ENCODE data around the gene CEP83. TPM values are rescaled to one million over a fixed set of nuclear protein-coding genes. Genes with fewer than 3 reads are reported as not detected.
A peak's percentile ranks its signal among the peaks of the same experiment; 100 is the strongest.

Gene CEP83
- polyA plus RNA-seq, 2 donors, result 4.7 to 8.3 TPM

DNA sequence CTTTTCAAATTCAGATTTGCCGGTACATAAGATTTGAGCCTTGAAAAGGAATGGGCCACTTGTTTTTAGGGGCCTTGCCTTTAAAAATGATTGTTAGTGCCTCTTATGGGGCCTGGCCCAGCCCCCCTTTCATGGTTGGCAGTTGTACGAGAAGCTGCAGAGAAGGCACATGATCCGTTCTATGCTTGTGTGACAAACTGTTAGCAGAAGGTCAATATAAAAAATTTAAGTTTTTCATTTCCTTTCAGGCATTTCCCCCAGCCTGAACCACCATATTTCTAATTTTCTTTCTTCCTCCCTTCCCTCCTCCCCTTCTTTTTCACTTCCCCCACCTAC, 192.2 kb downstream of the CEP83 start:
- Histone ChIP-seq H3K4me1 (ENCODE audit: control insufficient read depth in 2 of 2, insufficient read depth in 2 of 2, low read length in 1 of 2) (no peaks in the 10 kb centered on the region), H3K27ac (ENCODE audit: low read depth in 2 of 2, low read length in 1 of 2) (peak overlapping the region; percentile 1 to 54), H3K4me3 (ENCODE audit: low read depth in 1 of 2, low read length in 2 of 2) (no peak overlapping the region), H3K36me3 (ENCODE audit: control insufficient read depth in 2 of 2, insufficient read depth in 2 of 2, low read length in 1 of 2) (no peaks in the 10 kb centered on the region), H3K27me3 (ENCODE audit: control insufficient read depth in 1 of 2, insufficient read depth in 2 of 2, low read length in 2 of 2) (no peaks in the 10 kb centered on the region), H3K9me3 (ENCODE audit: control insufficient read depth in 2 of 2, insufficient read depth in 1 of 2, low read depth in 1 of 2, low read length in 1 of 2) (no peaks in the 10 kb centered on the region)
- 39 to 53% methylated on average over 3 of the region's 3 CpGs for WGBS, 2 donors

DNA sequence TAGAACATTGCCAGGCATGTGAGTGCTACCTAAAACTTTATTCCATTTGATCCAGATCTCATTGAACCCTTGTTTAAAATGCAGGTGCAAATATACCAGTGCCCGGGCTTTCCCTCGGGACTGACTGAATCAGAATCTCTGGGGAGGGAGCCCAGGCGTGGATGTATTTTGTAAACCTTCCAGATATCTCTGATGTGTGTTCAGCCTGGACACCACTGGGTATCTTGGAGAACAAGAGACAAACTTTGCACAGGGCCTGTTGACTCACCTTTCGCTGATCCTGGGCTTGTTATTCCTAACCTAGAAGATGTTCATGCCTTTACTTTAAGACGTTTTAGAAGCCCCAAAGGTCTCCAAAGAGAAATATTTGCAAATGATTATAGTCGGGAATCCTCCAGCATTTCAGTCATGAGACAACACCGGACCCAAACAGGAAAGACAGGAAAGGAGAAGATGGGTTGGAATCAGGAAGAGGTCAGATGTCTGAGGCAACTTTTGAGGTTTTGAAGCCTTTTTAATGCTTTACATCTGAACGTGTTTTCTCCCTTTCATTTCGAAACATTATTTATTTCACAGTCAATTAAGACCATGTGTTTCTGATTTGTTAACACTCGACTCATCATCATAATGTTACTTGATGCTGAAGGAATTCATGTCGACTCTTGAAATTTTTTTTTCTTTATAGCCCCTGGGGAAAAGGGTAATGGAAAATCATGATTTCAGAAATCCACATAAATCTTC, 192.7 kb downstream of the CEP83 start:
- no peaks in the 10 kb centered on the region for H3K27me3 ChIP-seq (ENCODE audit: control insufficient read depth in 1 of 2, insufficient read depth in 2 of 2, low read length in 2 of 2)
- H3K4me1 ChIP-seq (ENCODE audit: control insufficient read depth in 2 of 2, insufficient read depth in 2 of 2, low read length in 1 of 2), result no peaks in the 10 kb centered on the region
- WGBS, 2 donors, result 34 to 47% methylated on average over 11 of the region's 11 CpGs
- H3K4me3 ChIP-seq (ENCODE audit: low read depth in 1 of 2, low read length in 2 of 2), result no peak overlapping the region
- H3K9me3 ChIP-seq (ENCODE audit: control insufficient read depth in 2 of 2, insufficient read depth in 1 of 2, low read depth in 1 of 2, low read length in 1 of 2), result no peaks in the 10 kb centered on the region
- peak overlapping the region in 1 of 2 donors; percentile 54 for H3K27ac ChIP-seq (ENCODE audit: low read depth in 2 of 2, low read length in 1 of 2)
- no peaks in the 10 kb centered on the region for H3K36me3 ChIP-seq (ENCODE audit: control insufficient read depth in 2 of 2, insufficient read depth in 2 of 2, low read length in 1 of 2)

DNA sequence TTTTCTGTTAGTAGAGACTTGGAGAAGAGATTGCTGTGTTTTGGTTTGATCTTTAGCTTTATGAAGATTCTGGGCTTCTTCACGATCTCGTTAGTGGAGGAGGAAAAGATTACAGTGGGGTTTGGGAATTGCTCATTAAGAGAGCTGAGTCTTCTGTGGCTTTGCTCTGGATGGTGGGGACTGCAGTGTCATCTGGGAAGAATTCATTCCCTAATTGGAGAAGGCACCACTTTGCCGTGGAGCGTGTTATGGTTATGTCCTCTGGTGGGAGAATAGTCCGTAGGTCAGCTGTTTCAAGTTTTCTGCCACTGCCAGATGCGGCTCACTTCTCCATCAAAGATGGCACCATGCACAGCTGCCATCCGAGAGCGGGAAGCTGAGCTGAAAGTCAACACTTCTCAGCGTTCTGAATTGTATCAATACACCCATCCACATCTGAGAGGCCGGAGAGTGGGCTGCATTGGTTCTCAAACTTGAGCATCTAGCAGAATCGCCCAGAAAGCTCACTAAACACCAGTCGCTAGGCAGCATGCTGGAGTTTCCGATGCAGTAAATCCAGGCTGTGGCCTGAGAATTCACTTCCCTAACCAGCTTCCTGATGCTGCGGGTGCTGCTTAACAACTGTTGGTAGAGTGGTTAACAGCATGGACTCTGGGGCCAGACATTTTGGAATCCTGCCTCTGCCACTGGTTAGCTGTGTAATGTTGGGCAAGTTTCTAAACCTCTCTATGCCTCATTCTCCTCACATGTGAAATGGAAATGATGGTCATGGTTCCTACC, 193.5 kb downstream of the CEP83 start:
- 81 to 86% methylated on average over 14 of the region's 14 CpGs for WGBS, 2 donors
- no peaks in the 10 kb centered on the region for H3K9me3 ChIP-seq (ENCODE audit: control insufficient read depth in 2 of 2, insufficient read depth in 1 of 2, low read depth in 1 of 2, low read length in 1 of 2)
- H3K27ac ChIP-seq (ENCODE audit: low read depth in 2 of 2, low read length in 1 of 2), result no peak overlapping the region
- H3K4me1 ChIP-seq (ENCODE audit: control insufficient read depth in 2 of 2, insufficient read depth in 2 of 2, low read length in 1 of 2), result no peaks in the 10 kb centered on the region
- H3K36me3 ChIP-seq (ENCODE audit: control insufficient read depth in 2 of 2, insufficient read depth in 2 of 2, low read length in 1 of 2), result no peaks in the 10 kb centered on the region
- H3K27me3 ChIP-seq (ENCODE audit: control insufficient read depth in 1 of 2, insufficient read depth in 2 of 2, low read length in 2 of 2), result no peaks in the 10 kb centered on the region
- no peak overlapping the region for H3K4me3 ChIP-seq (ENCODE audit: low read depth in 1 of 2, low read length in 2 of 2)

DNA sequence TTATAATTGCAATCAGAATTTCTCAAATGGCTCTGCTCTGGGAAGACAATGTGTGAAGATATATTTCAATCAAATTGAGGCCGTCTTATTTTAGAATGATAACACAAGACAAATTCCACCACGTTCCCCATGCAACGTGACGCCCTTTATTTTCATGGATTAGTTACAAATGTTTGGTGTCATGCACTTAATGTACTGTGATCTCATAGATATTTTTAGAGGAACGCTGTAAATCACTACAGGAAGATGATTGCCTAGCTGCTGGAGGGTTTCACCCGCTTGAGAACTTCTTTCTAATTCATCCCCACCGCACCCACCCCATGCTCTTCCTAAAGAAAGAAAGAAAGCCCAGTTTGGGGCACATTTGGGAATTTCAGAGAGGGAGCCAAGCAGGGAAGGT, 194.1 kb downstream of the CEP83 start:
- no peaks in the 10 kb centered on the region for H3K9me3 ChIP-seq (ENCODE audit: control insufficient read depth in 2 of 2, insufficient read depth in 1 of 2, low read depth in 1 of 2, low read length in 1 of 2)
- no peaks in the 10 kb centered on the region for H3K27me3 ChIP-seq (ENCODE audit: control insufficient read depth in 1 of 2, insufficient read depth in 2 of 2, low read length in 2 of 2)
- no peaks in the 10 kb centered on the region for H3K36me3 ChIP-seq (ENCODE audit: control insufficient read depth in 2 of 2, insufficient read depth in 2 of 2, low read length in 1 of 2)
- H3K4me3 ChIP-seq (ENCODE audit: low read depth in 1 of 2, low read length in 2 of 2), result no peak overlapping the region
- WGBS, 2 donors, result 77 to 78% methylated on average over 7 of the region's 7 CpGs
- no peaks in the 10 kb centered on the region for H3K4me1 ChIP-seq (ENCODE audit: control insufficient read depth in 2 of 2, insufficient read depth in 2 of 2, low read length in 1 of 2)
- H3K27ac ChIP-seq (ENCODE audit: low read depth in 2 of 2, low read length in 1 of 2), result no peak overlapping the region

DNA sequence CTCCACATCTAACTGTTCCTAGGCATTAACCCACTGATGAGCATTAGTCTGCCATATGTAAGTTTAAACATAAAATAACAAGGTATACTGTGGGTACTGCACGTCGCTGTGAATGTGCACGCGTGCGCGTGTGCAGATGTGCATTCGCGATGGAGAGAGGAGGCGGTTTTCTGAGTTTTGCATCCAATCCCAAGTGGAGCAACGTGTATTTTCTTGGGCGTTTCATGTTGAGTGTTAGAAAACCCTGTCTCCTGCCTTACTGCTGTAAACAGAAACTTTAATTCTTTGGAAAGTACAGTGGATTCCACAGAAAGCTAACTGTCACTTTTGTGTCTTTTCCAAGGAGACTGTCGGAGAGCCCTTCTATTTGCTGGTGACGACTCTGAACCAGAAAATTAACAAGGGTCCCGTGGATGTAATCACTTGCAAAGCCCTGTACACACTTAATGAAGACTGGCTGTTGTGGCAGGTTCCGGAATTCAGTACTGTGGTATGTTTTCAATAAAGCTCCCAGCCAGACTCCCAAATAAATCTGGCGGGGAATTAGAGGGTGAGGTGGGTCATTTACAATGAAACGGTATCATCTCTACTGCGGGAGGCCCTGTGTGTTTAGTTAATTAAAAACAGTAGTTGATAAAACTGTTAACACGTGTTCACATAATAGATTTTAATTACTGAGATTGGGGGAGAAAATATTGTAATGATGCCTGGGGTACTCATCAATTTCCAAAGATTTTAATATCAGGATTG, 194.8 kb downstream of the CEP83 start:
- no peaks in the 10 kb centered on the region for H3K4me1 ChIP-seq (ENCODE audit: control insufficient read depth in 2 of 2, insufficient read depth in 2 of 2, low read length in 1 of 2)
- WGBS, 2 donors, result 88 to 89% methylated on average over 19 of the region's 19 CpGs
- H3K27ac ChIP-seq (ENCODE audit: low read depth in 2 of 2, low read length in 1 of 2), result no peak overlapping the region

DNA sequence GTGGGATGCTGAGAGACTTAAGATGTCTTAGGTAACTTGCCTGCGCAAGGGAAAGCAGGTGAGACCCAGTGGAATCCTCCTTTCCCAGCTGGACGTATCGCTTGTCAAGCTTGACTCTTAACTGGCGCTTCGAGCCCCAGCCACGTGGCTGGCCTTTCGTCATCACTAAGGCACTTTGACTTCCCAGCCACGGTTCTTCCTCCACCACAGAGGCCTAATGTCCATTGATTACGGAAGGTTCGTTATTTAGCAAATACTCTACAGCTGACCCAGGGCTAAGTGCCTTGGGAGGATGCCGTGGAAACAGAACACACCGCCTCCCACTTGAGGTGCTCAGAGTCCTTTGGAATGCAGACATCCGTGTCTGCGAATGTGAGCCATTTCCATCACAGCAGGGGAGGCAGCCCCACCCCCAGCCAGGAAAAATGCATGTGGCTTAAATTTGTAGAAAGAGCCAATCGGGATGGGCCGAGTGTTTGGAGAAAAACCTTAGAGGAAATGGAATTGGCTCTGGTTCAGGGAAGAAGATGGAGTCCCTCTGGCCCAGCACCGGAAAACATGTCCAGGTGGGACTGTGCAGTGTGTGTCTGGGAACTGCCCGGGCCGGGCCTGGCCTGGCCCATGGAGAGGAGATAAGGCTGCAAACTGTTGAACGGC, 195.6 kb downstream of the CEP83 start:
- 73 to 80% methylated on average over 20 of the region's 20 CpGs for WGBS, 2 donors
- no peak overlapping the region for H3K27ac ChIP-seq (ENCODE audit: low read depth in 2 of 2, low read length in 1 of 2)
- H3K4me3 ChIP-seq (ENCODE audit: low read depth in 1 of 2, low read length in 2 of 2), result no peak overlapping the region
- no peaks in the 10 kb centered on the region for H3K27me3 ChIP-seq (ENCODE audit: control insufficient read depth in 1 of 2, insufficient read depth in 2 of 2, low read length in 2 of 2)
- H3K9me3 ChIP-seq (ENCODE audit: control insufficient read depth in 2 of 2, insufficient read depth in 1 of 2, low read depth in 1 of 2, low read length in 1 of 2), result no peaks in the 10 kb centered on the region
- H3K36me3 ChIP-seq (ENCODE audit: control insufficient read depth in 2 of 2, insufficient read depth in 2 of 2, low read length in 1 of 2), result no peaks in the 10 kb centered on the region
- H3K4me1 ChIP-seq (ENCODE audit: control insufficient read depth in 2 of 2, insufficient read depth in 2 of 2, low read length in 1 of 2), result no peaks in the 10 kb centered on the region

More for the DNA sequence above, 194.8 kb downstream of the CEP83 start:
- no peaks in the 10 kb centered on the region for H3K27me3 ChIP-seq (ENCODE audit: control insufficient read depth in 1 of 2, insufficient read depth in 2 of 2, low read length in 2 of 2)
- H3K4me3 ChIP-seq (ENCODE audit: low read depth in 1 of 2, low read length in 2 of 2), result no peak overlapping the region
- H3K36me3 ChIP-seq (ENCODE audit: control insufficient read depth in 2 of 2, insufficient read depth in 2 of 2, low read length in 1 of 2), result no peaks in the 10 kb centered on the region
- H3K9me3 ChIP-seq (ENCODE audit: control insufficient read depth in 2 of 2, insufficient read depth in 1 of 2, low read depth in 1 of 2, low read length in 1 of 2), result no peaks in the 10 kb centered on the region

DNA sequence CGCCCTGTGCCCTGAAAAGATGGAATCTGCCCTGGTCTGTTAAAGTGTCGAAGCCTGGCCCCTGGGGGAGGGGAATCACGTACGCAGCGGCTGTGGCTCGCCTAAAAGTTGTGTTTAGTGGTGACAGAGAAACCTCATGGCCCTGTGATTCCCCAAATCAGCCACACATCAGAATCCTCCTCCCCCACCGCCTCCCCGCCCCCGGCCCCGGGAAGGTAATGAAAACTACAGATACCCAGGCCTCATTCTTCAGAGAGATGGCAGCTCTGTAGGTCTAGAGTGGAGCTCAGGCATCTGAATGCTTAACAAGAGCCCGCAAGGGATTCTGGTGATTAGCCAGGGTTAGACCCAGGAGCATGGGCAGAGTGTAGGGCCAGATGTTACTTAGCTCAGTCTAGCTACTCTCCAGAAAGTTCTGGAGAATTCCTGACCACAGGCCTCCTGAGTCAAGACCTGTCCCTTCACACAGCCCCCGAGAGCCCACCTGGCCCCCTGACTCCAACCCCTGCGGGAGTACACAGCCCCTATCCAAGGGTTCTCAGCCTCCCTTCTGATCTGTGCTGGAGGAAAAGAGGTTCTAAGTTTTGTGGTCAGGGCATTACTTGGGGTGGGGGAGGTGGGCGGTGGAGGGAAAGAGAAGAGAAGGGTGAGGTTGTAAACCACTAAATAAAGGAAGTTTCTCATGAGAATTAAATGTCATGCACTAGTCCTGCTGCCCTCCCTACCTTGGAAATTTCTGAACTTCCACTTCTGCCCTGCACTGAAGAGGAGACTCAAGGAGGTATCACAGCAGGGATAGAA, 196.5 kb downstream of the CEP83 start:
- Histone ChIP-seq H3K36me3 (ENCODE audit: control insufficient read depth in 2 of 2, insufficient read depth in 2 of 2, low read length in 1 of 2) (no peaks in the 10 kb centered on the region), H3K27ac (ENCODE audit: low read depth in 2 of 2, low read length in 1 of 2) (peak overlapping the region; percentile 71 to 89), H3K4me3 (ENCODE audit: low read depth in 1 of 2, low read length in 2 of 2) (peak overlapping the region; percentile 61 to 65), H3K4me1 (ENCODE audit: control insufficient read depth in 2 of 2, insufficient read depth in 2 of 2, low read length in 1 of 2) (no peaks in the 10 kb centered on the region), H3K9me3 (ENCODE audit: control insufficient read depth in 2 of 2, insufficient read depth in 1 of 2, low read depth in 1 of 2, low read length in 1 of 2) (no peaks in the 10 kb centered on the region), H3K27me3 (ENCODE audit: control insufficient read depth in 1 of 2, insufficient read depth in 2 of 2, low read length in 2 of 2) (no peaks in the 10 kb centered on the region)
- WGBS, 2 donors, result 67 to 70% methylated on average over 14 of the region's 14 CpGs

DNA sequence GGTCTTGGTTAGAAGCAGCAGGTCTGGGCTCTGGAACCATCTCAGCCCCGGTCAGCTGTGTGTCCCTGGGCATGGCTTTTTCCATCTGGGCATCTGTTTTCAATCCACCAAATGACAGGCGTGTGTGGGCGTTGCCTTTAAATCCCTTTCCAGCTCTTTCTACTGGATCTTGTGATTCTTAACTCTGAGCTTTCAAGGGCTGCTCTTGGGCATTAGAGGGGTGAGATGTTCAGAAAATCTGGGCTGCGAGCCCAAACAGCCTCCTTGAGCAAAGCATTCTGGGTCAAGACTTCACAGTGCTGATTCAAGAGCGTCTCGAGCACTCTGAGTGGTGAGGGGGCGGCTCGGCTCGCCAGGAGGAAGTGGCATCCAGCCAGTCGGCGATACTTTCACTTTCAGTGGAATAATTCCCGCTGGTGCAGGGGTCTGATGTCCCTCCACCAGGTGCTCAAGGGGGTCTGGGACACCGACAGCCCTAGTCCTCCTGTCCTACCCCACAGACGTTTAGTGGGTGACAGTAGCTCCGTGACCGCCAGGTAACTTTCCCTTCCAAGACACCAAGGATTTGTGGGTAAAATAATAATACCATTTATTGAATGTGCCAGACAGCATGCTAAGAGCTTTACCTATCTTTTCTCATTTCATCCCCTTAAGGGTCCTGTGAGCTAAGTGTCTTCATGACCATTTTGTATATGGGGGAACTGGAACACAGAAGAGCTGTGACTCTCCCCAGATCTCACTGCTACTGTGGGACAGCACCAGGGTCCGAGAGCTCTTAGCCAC, 197.2 kb downstream of the CEP83 start:
- Histone ChIP-seq H3K27me3 (ENCODE audit: control insufficient read depth in 1 of 2, insufficient read depth in 2 of 2, low read length in 2 of 2) (no peaks in the 10 kb centered on the region), H3K36me3 (ENCODE audit: control insufficient read depth in 2 of 2, insufficient read depth in 2 of 2, low read length in 1 of 2) (no peaks in the 10 kb centered on the region), H3K9me3 (ENCODE audit: control insufficient read depth in 2 of 2, insufficient read depth in 1 of 2, low read depth in 1 of 2, low read length in 1 of 2) (no peaks in the 10 kb centered on the region), H3K4me1 (ENCODE audit: control insufficient read depth in 2 of 2, insufficient read depth in 2 of 2, low read length in 1 of 2) (no peaks in the 10 kb centered on the region), H3K27ac (ENCODE audit: low read depth in 2 of 2, low read length in 1 of 2) (peak overlapping the region; percentile 71 to 89), H3K4me3 (ENCODE audit: low read depth in 1 of 2, low read length in 2 of 2) (peak overlapping the region; percentile 61 to 65)
- WGBS, 2 donors, result 7 to 13% methylated on average over 17 of the region's 17 CpGs

All from esophagus (tissue), 2 donors.